SU-DHL-6 (cell line): ENCODE measurements around the gene GNGT1.

ENCODE experiments used
- CTCF ChIP-seq: fragments of 200-600 bp; sonication (generic); IDR thresholded peaks from one replicate; pipeline ENCODE4 v1.5.1; 2017; ENCODE audit warnings: antibody characterized with exemption, mild to moderate bottlenecking, low read length, moderate library complexity; ENCODE audit not compliant: insufficient read depth, poor library complexity, severe bottlenecking
- EZH2phosphoT487 ChIP-seq: fragments of 200-600 bp; sonication (generic), shearing (Covaris generic); conservative IDR thresholded peaks from 2 replicates; pipeline ENCODE4 v1.6.1; 2018; ENCODE audit warnings: mild to moderate bottlenecking, antibody characterized with exemption, low read length, moderate library complexity, mixed read lengths

DNA sequence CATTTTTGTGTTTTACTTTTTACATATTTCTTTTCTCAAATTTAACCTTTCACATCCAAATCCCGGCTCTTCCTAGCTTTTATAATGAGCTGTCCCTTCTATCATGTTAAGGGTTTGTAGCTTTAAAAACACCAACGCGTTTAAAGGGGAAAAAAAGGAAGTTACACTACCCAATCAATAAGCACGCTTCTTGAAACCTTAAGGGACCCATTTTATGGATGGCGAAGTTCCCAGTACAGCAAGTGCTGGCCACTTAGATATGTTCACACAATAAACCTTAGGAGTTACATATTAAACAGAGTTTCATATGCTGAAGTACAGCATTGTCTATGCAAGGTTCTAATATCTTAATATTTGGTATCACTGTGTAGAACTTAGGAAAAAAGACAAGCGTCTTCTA is 16.9 kb downstream of the GNGT1 start:
- no peak for TF ChIP-seq CTCF
- no peak for TF ChIP-seq EZH2phosphoT487
